GM12878 (cell line): ENCODE measurements around the gene TBC1D19. TPM values are rescaled to one million over a fixed set of nuclear protein-coding genes. Genes with fewer than 3 reads are reported as not detected.

ENCODE experiments used
- BCL3 ChIP-seq: IDR thresholded peaks from 2 replicates; pipeline ENCODE4 v1.6.1; 2011; ENCODE audit warnings: borderline replicate concordance, low read depth, mild to moderate bottlenecking, moderate library complexity, low read length; ENCODE audit not compliant: insufficient read depth, poor library complexity, severe bottlenecking
- CHD1 ChIP-seq: IDR thresholded peaks from 2 replicates; pipeline ENCODE4 v1.6.1; 2012; ENCODE audit warnings: low read depth, low read length, improper control_type of control experiment
- IKZF2 ChIP-seq, 2 experiments: fragments of 450-650 bp; IDR thresholded peaks; 2 replicates each; pipeline ENCODE4 v1.6.1; 2017; ENCODE audit warnings: mild to moderate bottlenecking in 2 of 2, moderate library complexity in 2 of 2
- IRF3 ChIP-seq: fragments of 450-650 bp; IDR thresholded peaks from 2 replicates; pipeline ENCODE4 v1.6.1; 2014; ENCODE audit warnings: mild to moderate bottlenecking
- LARP7 ChIP-seq: fragments of 450-650 bp; IDR thresholded peaks from 2 replicates; pipeline ENCODE4 v1.6.1; 2017; ENCODE audit warnings: mild to moderate bottlenecking
- MLLT1 ChIP-seq: fragments of 450-650 bp; IDR thresholded peaks from 2 replicates; pipeline ENCODE4 v1.6.1; 2016; ENCODE audit warnings: mild to moderate bottlenecking
- SREBF1 ChIP-seq: IDR thresholded peaks from 2 replicates; pipeline ENCODE4 v1.6.1; 2012; ENCODE audit warnings: mild to moderate bottlenecking, low read length
- SRF ChIP-seq, 2 experiments: IDR thresholded peaks; 2 replicates each; pipeline ENCODE4 v1.6.1; 2011; ENCODE audit warnings: low read depth in 2 of 2, low read length in 2 of 2, mild to moderate bottlenecking in 1 of 2, moderate library complexity in 1 of 2
- STAT3 ChIP-seq: IDR thresholded peaks from 2 replicates; pipeline ENCODE4 v1.6.1; 2011; ENCODE audit warnings: low read depth, low read length, improper control_type of control experiment
- ZNF274 ChIP-seq: IDR thresholded peaks from one replicate; pipeline ENCODE4 v1.8.0; 2011; ENCODE audit not compliant: insufficient read length, insufficient read depth
- polyA plus RNA-seq, 11 experiments: library from polyadenylated mRNA; depleted of rRNA in 4 of 11; unstranded in 6 of 11; stranded (reverse) in 5 of 11; fragments of >200 nt; fragmentation: Nextera tagmentation in 4 of 11; fragmentation: Illumina TruSeq in 1 of 11; extraction: Ambion mirVana in 4 of 11; extraction: Trizol in 1 of 11; gene quantifications; 1 replicate in 1 of 11; 2 replicates in 10 of 11; pipeline versions ENCODE4 v1.2.1 to v1.2.3, GENCODE V29; 2011 to 2016; ENCODE audit warnings: inconsistent platforms in 2 of 11, missing spikeins in 2 of 11, low read depth in 1 of 11
- total RNA-seq, 4 experiments: library from RNA; depleted of rRNA in 3 of 4; stranded (reverse); fragments of >200 nt in 3 of 4; fragmentation: Illumina TruSeq in 1 of 4; extraction: Trizol in 1 of 4; gene quantifications; 2 replicates each; pipeline versions ENCODE4 v1.2.1 to v1.2.3, GENCODE V29; 2013 to 2021

Gene TBC1D19
- total and polyA plus RNA-seq, 10 of the 15 experiments (the other 5 are each of a cell fraction or from before 2014, with no cell fraction given): 0.29 to 3.9 (median 2.1) TPM

- no peak for TF ChIP-seq IKZF2 (IDR thresholded peaks at IDR 0.05)
- TF ChIP-seq ZNF274: no peak
- TF ChIP-seq SREBF1: no peak
- no peak for TF ChIP-seq LARP7
- no peak for TF ChIP-seq STAT3
- no peak for TF ChIP-seq MLLT1
- no peak for TF ChIP-seq IRF3
- no peak for TF ChIP-seq SRF (IDR thresholded peaks at IDR 0.05; ENCODE audit: low read depth in 2 of 2, low read length in 2 of 2)
- no peak for TF ChIP-seq BCL3
- no peak for TF ChIP-seq CHD1
Observed at GRCh38 chr4:26576231-26576739, 7.6 kb upstream of the TBC1D19 start (continued).
